Amygdala (tissue), 56 donors: ENCODE results near the gene MED25.

ENCODE experiments used
- DNase-seq, 56 donors: peaks; one replicate each; lab custom pipeline; 2025; lab: John Stamatoyannopoulos, UW

The MED25 gene

GRCh38 chr19:49839713-49840112 lies 21.6 kb downstream of the MED25 start:
- no peak for DNase-seq

- no peak for DNase-seq
These were observed 22.2 kb downstream of the MED25 start for GRCh38 chr19:49840321-49840720.

- DNase-seq: no peak
These were observed 22.7 kb downstream of the MED25 start for GRCh38 chr19:49840736-49841249.

GRCh38 chr19:49843265-49843664 lies 25.2 kb downstream of the MED25 start:
- DNase-seq: no peak

GRCh38 chr19:49844138-49845095 lies 26.3 kb downstream of the MED25 start:
- no peak for DNase-seq

- DNase-seq: no peak
These were observed 27.3 kb downstream of the MED25 start for GRCh38 chr19:49845414-49845813.

GRCh38 chr19:49846408-49846807 lies 28.3 kb downstream of the MED25 start:
- DNase-seq: no peak

- DNase-seq: no peak
These were observed 29.9 kb downstream of the MED25 start for GRCh38 chr19:49847731-49848696.

GRCh38 chr19:49848938-49849337 lies 30.8 kb downstream of the MED25 start:
- DNase-seq: no peak

GRCh38 chr19:49849433-49850220 lies 31.5 kb downstream of the MED25 start:
- DNase-seq: no peak

- DNase-seq: no peak
These were observed 32.1 kb downstream of the MED25 start for GRCh38 chr19:49850221-49850486.

- peak; percentile 16 to 96 (median 90) for DNase-seq
These were observed 32.6 kb downstream of the MED25 start, which contains the start of gene PTOV1 for GRCh38 chr19:49850487-49851342. TSS of gene PTOV1 (plus strand) at chr19:49851159.

- DNase-seq: peak in 16 of 56 donors; percentile 16 to 81 (median 33)
These were observed 33.6 kb downstream of the MED25 start for GRCh38 chr19:49851456-49852259.

- no peak for DNase-seq
These were observed 34.6 kb downstream of the MED25 start for GRCh38 chr19:49852631-49853126.

GRCh38 chr19:49853852-49854377 lies 35.8 kb downstream of the MED25 start:
- DNase-seq: no peak

GRCh38 chr19:49854378-49855263 lies 36.5 kb downstream of the MED25 start:
- DNase-seq: no peak

GRCh38 chr19:49855277-49855675 lies 37.2 kb downstream of the MED25 start:
- DNase-seq: no peak
